Spleen (tissue), 7 donors: ENCODE measurements around the gene NTSR2.

Experiments used
- CTCF ChIP-seq, 11 experiments: fragments of 200-600 bp in 7 of 11; fragments of 450-650 bp in 4 of 11; sonication (generic) in 4 of 11; IDR thresholded peaks in 8 of 11; conservative IDR thresholded peaks in 3 of 11; 1 replicate in 7 of 11; 2 replicates in 4 of 11; pipeline versions ENCODE4 v1.4.0 to v1.8.0; 2016 to 2021; ENCODE audit warnings: antibody characterized with exemption in 11 of 11, inconsistent platforms in 4 of 11, mild to moderate bottlenecking in 1 of 11
- POLR2A ChIP-seq, 3 donors: fragments of 450-650 bp; IDR thresholded peaks; one replicate each; pipeline ENCODE4 v1.5.1; 2017; ENCODE audit warnings: antibody characterized with exemption in 3 of 3, mild to moderate bottlenecking in 1 of 3
- POLR2AphosphoS5 ChIP-seq, 3 donors: sonication (generic); formaldehyde crosslinking; IDR thresholded peaks; one replicate each; pipeline ENCODE4 v1.5.1; 2017; ENCODE audit warnings: antibody characterized with exemption in 3 of 3
- donor health status: DM: no; HTN: no; CAD: no; lungs with moderate emphysema.
- donor health status: DM: no; HTN: no; CAD: no.
- donor health status: DM: no; HTN: no; CAD: no.

- TF ChIP-seq CTCF (IDR thresholded peaks at IDR 0.05 in 8 of 11, conservative IDR thresholded peaks at IDR 0.05 in 3 of 11) (no peak), POLR2A (IDR thresholded peaks at IDR 0.05) (no peak), POLR2AphosphoS5 (IDR thresholded peaks at IDR 0.05) (no peak)
Measured at GRCh38 chr2:11657195-11657594, 12.8 kb downstream of the NTSR2 start.
